Measurements from ENCODE around the gene GBX1. TPM values are rescaled to one million over a fixed set of nuclear protein-coding genes. Genes with fewer than 3 reads are reported as not detected.

Gene GBX1
- total RNA-seq, 1 donor from 2014 or later = not detected

GRCh38 chr7:151119902-151120301 lies 47.6 kb downstream of the GBX1 start:
- no peak overlapping the region for H3K4me3 ChIP-seq
- H3K9me3 ChIP-seq = no peaks in the 10 kb centered on the region
- intact Hi-C loops (cut with DNase I) = no loop called here
- DNase-seq (no peak), ATAC-seq (no peak)
- no peak overlapping the region for H3K27ac ChIP-seq
- no peaks in the 10 kb centered on the region for H3K27me3 ChIP-seq (ENCODE audit: low read depth)
- peaks cover 10% of the 10 kb centered on the region for H3K4me1 ChIP-seq
- peaks cover 81% of the 10 kb centered on the region for H3K36me3 ChIP-seq
- no peak for TF ChIP-seq CTCF (IDR thresholded peaks at IDR 0.05)

GRCh38 chr7:151119055-151119415 lies 48.5 kb downstream of the GBX1 start:
- ATAC-seq = no peak
- no peak for TF ChIP-seq CTCF (IDR thresholded peaks at IDR 0.05)
- Histone ChIP-seq H3K4me3 (no peak overlapping the region), H3K27me3 (ENCODE audit: low read depth) (no peaks in the 10 kb centered on the region), H3K4me1 (peaks cover 12% of the 10 kb centered on the region), H3K36me3 (peaks cover 72% of the 10 kb centered on the region), H3K27ac (no peak overlapping the region), H3K9me3 (no peaks in the 10 kb centered on the region)
- intact Hi-C loops (cut with DNase I) = no loop called here
- DNase-seq = no peak

- Histone ChIP-seq H3K9me3 (no peaks in the 10 kb centered on the region), H3K4me1 (peaks cover 15% of the 10 kb centered on the region), H3K4me3 (no peak overlapping the region), H3K27ac (no peak overlapping the region), H3K36me3 (peaks cover 66% of the 10 kb centered on the region), H3K27me3 (ENCODE audit: low read depth) (no peaks in the 10 kb centered on the region)
- DNase-seq (no peak), ATAC-seq (no peak)
- intact Hi-C loops (cut with DNase I) = no loop called here
- TF ChIP-seq CTCF (IDR thresholded peaks at IDR 0.05) = no peak
These were observed 49.1 kb downstream of the GBX1 start for GRCh38 chr7:151118108-151119054.

- no peak for TF ChIP-seq CTCF (IDR thresholded peaks at IDR 0.05)
- intact Hi-C loops (cut with DNase I) = no loop called here
- H3K36me3 ChIP-seq = peaks cover 57% of the 10 kb centered on the region
- ATAC-seq = no peak
- H3K4me3 ChIP-seq = no peak overlapping the region
- H3K27ac ChIP-seq = no peak overlapping the region
- H3K9me3 ChIP-seq = no peaks in the 10 kb centered on the region
- peak; percentile 52 for DNase-seq
- peaks cover 23% of the 10 kb centered on the region for H3K4me1 ChIP-seq
- H3K27me3 ChIP-seq (ENCODE audit: low read depth) = no peaks in the 10 kb centered on the region
These were observed 49.9 kb downstream of the GBX1 start for GRCh38 chr7:151117565-151117964.

GRCh38 chr7:151116603-151117440 lies 50.7 kb downstream of the GBX1 start:
- peak overlapping the region; percentile 49 for H3K4me3 ChIP-seq
- peaks cover 23% of the 10 kb centered on the region for H3K4me1 ChIP-seq
- no peak for TF ChIP-seq CTCF (IDR thresholded peaks at IDR 0.05)
- peak overlapping the region; percentile 72 for H3K27ac ChIP-seq
- DNase-seq (peak; percentile 42), ATAC-seq (peak; percentile 4 to 13)
- no peaks in the 10 kb centered on the region for H3K9me3 ChIP-seq
- H3K36me3 ChIP-seq = peaks cover 50% of the 10 kb centered on the region
- intact Hi-C loops (cut with DNase I) = no loop called here
- no peaks in the 10 kb centered on the region for H3K27me3 ChIP-seq (ENCODE audit: low read depth)
